CD14-positive monocyte (primary cell): ENCODE results near the gene ZNF599. TPM values are rescaled to one million over a fixed set of nuclear protein-coding genes. Genes with fewer than 3 reads are reported as not detected.

ENCODE experiments used
- DNase-seq, 3 donors: peaks; one replicate each; pipeline ENCODE4 v3.0.0-alpha.2; 2011 to 2022
- H2AFZ ChIP-seq: 2 replicates; pipeline ENCODE4 v1.6.0; 2012; ENCODE audit warnings: mild to moderate bottlenecking, low read depth, low read length, inconsistent platforms; ENCODE audit not compliant: insufficient read depth, poor library complexity, severe bottlenecking
- H3K27ac ChIP-seq, 2 donors: 1 replicate in 1 of 2; 2 replicates in 1 of 2; pipeline ENCODE4 v1.5.1; 2012 to 2013; ENCODE audit warnings: low read length in 2 of 2, control low read depth in 1 of 2, inconsistent platforms in 1 of 2, low read depth in 1 of 2, mild to moderate bottlenecking in 1 of 2
- H3K27me3 ChIP-seq, 2 donors: one replicate each; pipeline versions ENCODE4 v1.6.0 to v1.6.1; 2011 to 2013; ENCODE audit warnings: low read length in 2 of 2; ENCODE audit not compliant: control insufficient read depth in 2 of 2, insufficient read depth in 2 of 2
- H3K36me3 ChIP-seq, 2 donors: replicated peaks in 1 of 2; 1 replicate in 1 of 2; 2 replicates in 1 of 2; pipeline versions ENCODE4 v1.5.1 to v1.6.1; 2012 to 2013; ENCODE audit warnings: low read length in 2 of 2, control low read depth in 1 of 2, inconsistent platforms in 1 of 2, mild to moderate bottlenecking in 1 of 2; ENCODE audit not compliant: insufficient read depth in 2 of 2, control insufficient read depth in 1 of 2
- H3K4me1 ChIP-seq, 2 donors: 1 replicate in 1 of 2; 2 replicates in 1 of 2; pipeline versions ENCODE4 v1.5.1 to v1.6.1; 2012 to 2013; ENCODE audit warnings: low read length in 2 of 2, control low read depth in 1 of 2, inconsistent platforms in 1 of 2, mild to moderate bottlenecking in 1 of 2, moderate library complexity in 1 of 2; ENCODE audit not compliant: insufficient read depth in 2 of 2, control insufficient read depth in 1 of 2
- H3K4me2 ChIP-seq: replicated peaks from 2 replicates; pipeline ENCODE3; 2012; ENCODE audit warnings: low read length, moderate library complexity, mild to moderate bottlenecking; ENCODE audit not compliant: poor library complexity, severe bottlenecking; ENCODE audit errors: extremely low read depth
- H3K4me3 ChIP-seq, 3 experiments: fragments of 200-600 bp in 1 of 3; sonication (generic) in 1 of 3; replicated peaks in 1 of 3; 1 replicate in 2 of 3; 2 replicates in 1 of 3; pipeline ENCODE4 v1.5.1; 2011 to 2013; ENCODE audit warnings: low read length in 3 of 3, mild to moderate bottlenecking in 3 of 3, control low read depth in 2 of 3, low read depth in 2 of 3, inconsistent platforms in 1 of 3, moderate library complexity in 1 of 3
- H3K79me2 ChIP-seq: 2 replicates; pipeline ENCODE4 v1.6.0; 2012; ENCODE audit warnings: mild to moderate bottlenecking, control low read depth, inconsistent platforms, low read length, moderate library complexity; ENCODE audit not compliant: insufficient read depth
- H3K9ac ChIP-seq: 2 replicates; pipeline ENCODE4 v1.6.0; 2017; ENCODE audit warnings: low read length, mild to moderate bottlenecking; ENCODE audit not compliant: insufficient read depth, poor library complexity, severe bottlenecking
- H3K9me3 ChIP-seq, 2 donors: replicated peaks in 1 of 2; 1 replicate in 1 of 2; 2 replicates in 1 of 2; pipeline versions ENCODE4 v1.5.1 to v1.6.1; 2012 to 2013; ENCODE audit warnings: low read length in 2 of 2, control low read depth in 1 of 2; ENCODE audit not compliant: control insufficient read depth in 1 of 2, insufficient read depth in 1 of 2
- H4K20me1 ChIP-seq: 2 replicates; pipeline ENCODE4 v1.6.0; 2012; ENCODE audit warnings: mild to moderate bottlenecking, low read length, control low read depth, moderate library complexity; ENCODE audit not compliant: insufficient read depth
- H3K27ac Mint-ChIP-seq, 7 donors: one replicate each; pipeline ENCODE4 v1.8.0; 2020; ENCODE audit warnings: mild to moderate bottlenecking in 7 of 7, mixed read lengths in 7 of 7, moderate library complexity in 6 of 7, inconsistent platforms in 2 of 7
- H3K27me3 Mint-ChIP-seq, 3 donors: one replicate each; pipeline ENCODE4 v1.8.0; 2021 to 2022; ENCODE audit warnings: low read depth in 3 of 3, mild to moderate bottlenecking in 3 of 3, mixed read lengths in 3 of 3, moderate library complexity in 3 of 3, inconsistent platforms in 1 of 3
- H3K36me3 Mint-ChIP-seq, 2 donors: one replicate each; pipeline ENCODE4 v1.8.0; 2020; ENCODE audit warnings: mixed read lengths in 2 of 2, inconsistent platforms in 1 of 2, mild to moderate bottlenecking in 1 of 2
- H3K4me1 Mint-ChIP-seq: one replicate; pipeline ENCODE4 v1.8.0; 2020; ENCODE audit warnings: mild to moderate bottlenecking, mixed read lengths
- H3K4me3 Mint-ChIP-seq, 2 donors: one replicate each; pipeline ENCODE4 v1.8.0; 2020; ENCODE audit warnings: mild to moderate bottlenecking in 2 of 2, mixed read lengths in 2 of 2, moderate library complexity in 1 of 2
- H3K9me3 Mint-ChIP-seq, 7 donors: one replicate each; pipeline ENCODE4 v1.8.0; 2020 to 2022; ENCODE audit warnings: mixed read lengths in 7 of 7, mild to moderate bottlenecking in 6 of 7, moderate library complexity in 6 of 7, inconsistent platforms in 2 of 7
- WGBS: methylation state at CpG from one replicate; pipeline ENCODE4 v1.1.5; 2013; ENCODE audit warnings: missing lambda C conversion rate; ENCODE audit not compliant: insufficient coverage; 5-methylcytosine and 5-hydroxymethylcytosine counted together
- intact Hi-C, 2 donors: fragments of 100-400 bp; cut with micrococcal nuclease; formaldehyde crosslinking; loops; one replicate each; pipeline versions ENCODE4 v1.15.0 to v1.15.1; 2023
- polyA plus RNA-seq, 3 donors: library from polyadenylated mRNA; depleted of rRNA in 1 of 3; unstranded in 2 of 3; stranded (reverse) in 1 of 3; fragments of 300-500 nt in 2 of 3; fragments of >200 nt in 1 of 3; fragmentation: Illumina TruSeq in 2 of 3; gene quantifications; 1 replicate in 2 of 3; 2 replicates in 1 of 3; pipeline ENCODE4 v1.2.3, GENCODE V29; 2012 to 2021
- TF ChIP-seq, protein P1 (sequence below): fragments of 200-600 bp; IDR thresholded peaks from one replicate; pipeline ENCODE4 v1.8.0; 2022; ENCODE audit warnings: antibody characterized with exemption, mild to moderate bottlenecking

The ZNF599 gene
- polyA plus RNA-seq, 3 donors, result 0.85 to 0.99 (median 0.91) TPM

GRCh38 chr19:34722353-34722752 is 50.7 kb downstream of the ZNF599 start:
- WGBS, result 71% methylated on average over 8 of the region's 11 CpGs
- peaks cover 4% of the 10 kb centered on the region in 2 donors for H3K9me3 ChIP-seq
- H3K36me3 ChIP-seq, result no peaks in the 10 kb centered on the region
- Mint-ChIP-seq H3K9me3 (peaks cover 2 to 19% (median 13%) of the 10 kb centered on the region in 7 donors), H3K36me3 (no peaks in the 10 kb centered on the region), H3K4me1 (no peaks in the 10 kb centered on the region), H3K27me3 (peaks cover 6 to 12% (median 8%) of the 10 kb centered on the region in 3 donors), H3K27ac (no peak overlapping the region), H3K4me3 (no peak overlapping the region)
- H3K27ac ChIP-seq, result no peak overlapping the region
- no peak overlapping the region for H3K4me3 ChIP-seq
- H2AFZ ChIP-seq, result no peak overlapping the region
- no peaks in the 10 kb centered on the region for H4K20me1 ChIP-seq
- no peak overlapping the region for H3K4me2 ChIP-seq
- TF ChIP-seq, protein P1, sequence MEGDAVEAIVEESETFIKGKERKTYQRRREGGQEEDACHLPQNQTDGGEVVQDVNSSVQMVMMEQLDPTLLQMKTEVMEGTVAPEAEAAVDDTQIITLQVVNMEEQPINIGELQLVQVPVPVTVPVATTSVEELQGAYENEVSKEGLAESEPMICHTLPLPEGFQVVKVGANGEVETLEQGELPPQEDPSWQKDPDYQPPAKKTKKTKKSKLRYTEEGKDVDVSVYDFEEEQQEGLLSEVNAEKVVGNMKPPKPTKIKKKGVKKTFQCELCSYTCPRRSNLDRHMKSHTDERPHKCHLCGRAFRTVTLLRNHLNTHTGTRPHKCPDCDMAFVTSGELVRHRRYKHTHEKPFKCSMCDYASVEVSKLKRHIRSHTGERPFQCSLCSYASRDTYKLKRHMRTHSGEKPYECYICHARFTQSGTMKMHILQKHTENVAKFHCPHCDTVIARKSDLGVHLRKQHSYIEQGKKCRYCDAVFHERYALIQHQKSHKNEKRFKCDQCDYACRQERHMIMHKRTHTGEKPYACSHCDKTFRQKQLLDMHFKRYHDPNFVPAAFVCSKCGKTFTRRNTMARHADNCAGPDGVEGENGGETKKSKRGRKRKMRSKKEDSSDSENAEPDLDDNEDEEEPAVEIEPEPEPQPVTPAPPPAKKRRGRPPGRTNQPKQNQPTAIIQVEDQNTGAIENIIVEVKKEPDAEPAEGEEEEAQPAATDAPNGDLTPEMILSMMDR, result no peak
- DNase-seq, result no peak
- peaks cover 0 to 3% of the 10 kb centered on the region in 2 donors for H3K27me3 ChIP-seq
- no peaks in the 10 kb centered on the region for H3K79me2 ChIP-seq
- H3K9ac ChIP-seq, result no peak overlapping the region
- H3K4me1 ChIP-seq, result no peaks in the 10 kb centered on the region
- intact Hi-C loops, result no loop called here

- H4K20me1 ChIP-seq, result no peaks in the 10 kb centered on the region
- no peak overlapping the region for H2AFZ ChIP-seq
- no peak overlapping the region for H3K27ac ChIP-seq
- TF ChIP-seq, protein P1, result no peak
- H3K9me3 ChIP-seq, result peaks cover 20 to 47% of the 10 kb centered on the region in 2 donors
- Mint-ChIP-seq H3K36me3 (no peaks in the 10 kb centered on the region), H3K4me1 (no peaks in the 10 kb centered on the region), H3K27ac (no peak overlapping the region), H3K9me3 (peaks cover 26 to 46% (median 29%) of the 10 kb centered on the region in 7 donors), H3K4me3 (no peak overlapping the region), H3K27me3 (peaks cover 0 to 8% (median 2%) of the 10 kb centered on the region in 3 donors)
- no peak overlapping the region for H3K4me3 ChIP-seq
- no peak overlapping the region for H3K9ac ChIP-seq
- DNase-seq, result no peak
- intact Hi-C loops, result no loop called here
- H3K36me3 ChIP-seq, result no peaks in the 10 kb centered on the region
- no peak overlapping the region for H3K4me2 ChIP-seq
- no peaks in the 10 kb centered on the region for H3K79me2 ChIP-seq
- peaks cover 0 to 3% of the 10 kb centered on the region in 2 donors for H3K27me3 ChIP-seq
- no peaks in the 10 kb centered on the region for H3K4me1 ChIP-seq
Observed at GRCh38 chr19:34715357-34715756, 57.7 kb downstream of the ZNF599 start.
